Stomach (tissue), 9 donors: ENCODE measurements around the gene GALNT17. TPM values are rescaled to one million over a fixed set of nuclear protein-coding genes. Genes with fewer than 3 reads are reported as not detected.

Experiments used
- DNase-seq, 2 donors: peaks; one replicate each; pipeline versions ENCODE4 v3.0.0 to v3.0.0-alpha.2; 2013 to 2019
- H3K27ac ChIP-seq, 5 donors: fragments of 200-600 bp in 4 of 5; sonication (generic) in 4 of 5; one replicate each; pipeline ENCODE4 v1.5.1; 2013 to 2019; ENCODE audit warnings: mild to moderate bottlenecking in 1 of 5, moderate library complexity in 1 of 5
- H3K27me3 ChIP-seq, 3 donors: fragments of 200-600 bp; sonication (generic); one replicate each; pipeline ENCODE4 v1.5.1; 2017 to 2019; ENCODE audit warnings: mixed run types in 1 of 3
- H3K36me3 ChIP-seq, 4 donors: fragments of 200-600 bp; sonication (generic); 1 replicate in 3 of 4; 2 replicates in 1 of 4; pipeline ENCODE4 v1.5.1; 2016 to 2019
- H3K4me1 ChIP-seq, 4 donors: fragments of 200-600 bp; sonication (generic); one replicate each; pipeline ENCODE4 v1.5.1; 2016 to 2019
- H3K4me3 ChIP-seq, 4 donors: fragments of 200-600 bp; sonication (generic) in 3 of 4; one replicate each; pipeline ENCODE4 v1.5.1; 2016 to 2019; ENCODE audit warnings: mild to moderate bottlenecking in 1 of 4
- H3K9me3 ChIP-seq, 4 donors: fragments of 200-600 bp; sonication (generic); one replicate each; pipeline ENCODE4 v1.5.1; 2016 to 2019
- CTCF ChIP-seq, 7 experiments: fragments of 450-650 bp in 4 of 7; fragments of 200-600 bp in 3 of 7; sonication (generic) in 3 of 7; IDR thresholded peaks; one replicate each; pipeline ENCODE4 v1.5.1; 2016 to 2019; ENCODE audit warnings: antibody characterized with exemption in 7 of 7, control low read depth in 2 of 7, mild to moderate bottlenecking in 1 of 7
- EP300 ChIP-seq: sonication (generic); formaldehyde crosslinking; IDR thresholded peaks from one replicate; pipeline ENCODE4 v1.6.1; 2017; ENCODE audit warnings: antibody characterized with exemption
- POLR2A ChIP-seq, 4 donors: fragments of 450-650 bp; IDR thresholded peaks; one replicate each; pipeline ENCODE4 v1.6.1; 2016; ENCODE audit warnings: antibody characterized with exemption in 4 of 4, control low read depth in 2 of 4, mild to moderate bottlenecking in 1 of 4, moderate library complexity in 1 of 4
- POLR2AphosphoS5 ChIP-seq, 3 donors: sonication (generic); formaldehyde crosslinking; IDR thresholded peaks; one replicate each; pipeline ENCODE4 v1.6.1; 2016; ENCODE audit warnings: antibody characterized with exemption in 3 of 3
- WGBS, 5 donors: extraction: QIAGEN DNeasy Blood & Tissue Kit in 3 of 5; methylation state at CpG; one replicate each; pipeline versions ENCODE4 v1.1.5 to v1.1.7; 2013 to 2018; 5-methylcytosine and 5-hydroxymethylcytosine counted together
- intact Hi-C: fragments of 100-400 bp; cut with DNase I; formaldehyde crosslinking; loops from one replicate; pipeline ENCODE4 v1.15.1; 2023; ENCODE audit warnings: low total_unique reads
- polyA plus RNA-seq, 3 donors: library from polyadenylated mRNA; stranded (reverse); fragments of 200-250 nt; gene quantifications; one replicate each; pipeline ENCODE4 v1.2.3, GENCODE V29; 2013
- total RNA-seq, 5 donors: library from RNA; depleted of rRNA; stranded (reverse); fragments of >200 nt; gene quantifications; one replicate each; pipeline versions ENCODE4 v1.1.0 to v1.2.3, GENCODE V29; 2014 to 2016
- donor health status: healthy with polysubstance abuse.
- donor health status: Bipolar disorder and iron deficiency.
- donor health status: healthy.

Gene GALNT17
- total and polyA plus RNA-seq, 8 donors: 0.76 to 12.5 (median 1.6) TPM; not detected in 1

- Histone ChIP-seq H3K27me3 (no peaks in the 10 kb centered on the region), H3K27ac (no peak overlapping the region), H3K36me3 (no peaks in the 10 kb centered on the region), H3K4me1 (no peaks in the 10 kb centered on the region), H3K9me3 (no peaks in the 10 kb centered on the region), H3K4me3 (no peak overlapping the region)
- intact Hi-C loops: no loop called here
- TF ChIP-seq EP300 (no peak), POLR2A (IDR thresholded peaks at IDR 0.05) (no peak), CTCF (IDR thresholded peaks at IDR 0.05) (no peak), POLR2AphosphoS5 (IDR thresholded peaks at IDR 0.05) (no peak)
- DNase-seq: no peak
- WGBS, 5 donors: 71 to 78% (median 74%) methylated on average over 6 of the region's 6 CpGs
Observed at GRCh38 chr7:71165708-71166107, 33.8 kb downstream of the GALNT17 start.

GRCh38 chr7:71171476-71171875 lies 39.5 kb downstream of the GALNT17 start:
- Histone ChIP-seq H3K27me3 (no peaks in the 10 kb centered on the region), H3K4me3 (no peak overlapping the region), H3K9me3 (peaks cover 0 to 18% (median 4%) of the 10 kb centered on the region in 4 donors), H3K4me1 (no peaks in the 10 kb centered on the region), H3K27ac (no peak overlapping the region), H3K36me3 (no peaks in the 10 kb centered on the region)
- no peak for TF ChIP-seq POLR2A (IDR thresholded peaks at IDR 0.05)
- no peak for TF ChIP-seq CTCF (IDR thresholded peaks at IDR 0.05)
- TF ChIP-seq POLR2AphosphoS5 (IDR thresholded peaks at IDR 0.05): no peak
- no peak for TF ChIP-seq EP300
- peak in 1 of 2 donors; percentile 16 for DNase-seq
- intact Hi-C loops: no loop called here
- 61 to 81% (median 70%) methylated on average over 4 of the region's 4 CpGs for WGBS, 5 donors

GRCh38 chr7:71173955-71174354 lies 42.0 kb downstream of the GALNT17 start:
- H3K27me3 ChIP-seq: no peaks in the 10 kb centered on the region
- DNase-seq: peak in 1 of 2 donors; percentile 14
- no peak overlapping the region for H3K27ac ChIP-seq
- H3K4me3 ChIP-seq: no peak overlapping the region
- intact Hi-C loops: no loop called here
- H3K4me1 ChIP-seq: no peaks in the 10 kb centered on the region
- no peaks in the 10 kb centered on the region for H3K36me3 ChIP-seq
- peaks cover 0 to 26% (median 10%) of the 10 kb centered on the region in 4 donors for H3K9me3 ChIP-seq
- TF ChIP-seq CTCF (IDR thresholded peaks at IDR 0.05) (no peak), POLR2AphosphoS5 (IDR thresholded peaks at IDR 0.05) (no peak), EP300 (no peak), POLR2A (IDR thresholded peaks at IDR 0.05) (no peak)
- WGBS, 5 donors: 72 to 85% (median 81%) methylated on average over 7 of the region's 7 CpGs

- 59 to 69% (median 68%) methylated on average over 4 of the region's 4 CpGs for WGBS, 5 donors
- Histone ChIP-seq H3K4me3 (no peak overlapping the region), H3K36me3 (no peaks in the 10 kb centered on the region), H3K9me3 (peaks cover 0 to 17% (median 2%) of the 10 kb centered on the region in 4 donors), H3K27ac (no peak overlapping the region), H3K27me3 (no peaks in the 10 kb centered on the region), H3K4me1 (no peaks in the 10 kb centered on the region)
- TF ChIP-seq POLR2A (IDR thresholded peaks at IDR 0.05): no peak
- no peak for TF ChIP-seq CTCF (IDR thresholded peaks at IDR 0.05)
- TF ChIP-seq EP300: no peak
- no peak for TF ChIP-seq POLR2AphosphoS5 (IDR thresholded peaks at IDR 0.05)
- intact Hi-C loops: no loop called here
- DNase-seq: peak in 1 of 2 donors; percentile 6
Observed at GRCh38 chr7:71182438-71182935, 50.5 kb downstream of the GALNT17 start.
